ENCODE measurements around the gene URAD. TPM values are rescaled to one million over a fixed set of nuclear protein-coding genes. Genes with fewer than 3 reads are reported as not detected.

URAD gene
- total and polyA plus RNA-seq, 9 donors, result not detected

DNA sequence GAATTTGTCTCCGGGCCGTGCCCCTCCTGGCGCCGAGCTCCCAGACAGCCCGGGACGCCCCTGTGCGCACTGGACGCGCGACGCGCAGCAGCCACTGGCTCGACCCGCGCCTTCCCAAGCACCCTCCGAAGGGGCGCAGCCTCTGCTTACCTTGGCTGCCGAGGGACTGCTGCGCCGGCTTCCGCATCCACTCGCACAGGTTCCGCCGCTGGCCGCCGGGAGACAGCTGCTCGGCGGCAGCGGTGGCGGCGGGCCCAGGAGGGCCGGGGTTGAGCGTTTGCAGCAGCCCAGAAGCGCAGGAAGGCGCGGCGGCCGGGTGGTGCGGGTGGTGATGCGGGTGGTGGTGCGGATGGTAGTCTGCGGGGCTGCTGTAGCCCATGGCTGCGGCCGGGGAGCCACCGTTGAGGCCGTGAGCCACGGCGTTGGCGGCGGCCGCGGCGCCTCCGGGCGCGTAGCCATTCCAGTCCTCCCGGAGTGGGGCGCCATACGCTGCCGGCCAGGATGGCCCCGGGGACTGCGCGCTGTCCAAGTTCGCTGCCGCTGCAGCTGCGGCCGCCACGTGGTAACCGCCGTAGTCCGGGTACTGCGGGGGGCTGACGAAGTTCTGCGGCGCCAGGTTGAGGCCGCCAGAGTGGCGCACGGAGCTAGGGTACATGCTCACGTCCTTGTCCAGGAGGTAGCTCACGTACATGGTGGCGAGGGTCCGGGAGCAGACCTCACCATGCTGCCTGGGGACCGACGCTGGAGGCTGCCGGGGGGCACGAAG is 20.0 kb downstream of the URAD start:
- Histone ChIP-seq H3K36me3 (no peaks in the 10 kb centered on the region), H3K4me1 (ENCODE audit: insufficient read depth) (no peaks in the 10 kb centered on the region), H3K27me3 (no peaks in the 10 kb centered on the region), H3K27ac (no peak overlapping the region), H3K4me3 (peak overlapping the region; percentile 34), H3K9me3 (no peaks in the 10 kb centered on the region)
- no peak for DNase-seq
- WGBS, 3 donors, result 0 to 1% (median 1%) methylated on average over 42 to 86 of the region's 86 CpGs
- no peak for TF ChIP-seq EP300 (IDR thresholded peaks at IDR 0.05)
- intact Hi-C loops (cut with DNase I), result no loop called here

DNA sequence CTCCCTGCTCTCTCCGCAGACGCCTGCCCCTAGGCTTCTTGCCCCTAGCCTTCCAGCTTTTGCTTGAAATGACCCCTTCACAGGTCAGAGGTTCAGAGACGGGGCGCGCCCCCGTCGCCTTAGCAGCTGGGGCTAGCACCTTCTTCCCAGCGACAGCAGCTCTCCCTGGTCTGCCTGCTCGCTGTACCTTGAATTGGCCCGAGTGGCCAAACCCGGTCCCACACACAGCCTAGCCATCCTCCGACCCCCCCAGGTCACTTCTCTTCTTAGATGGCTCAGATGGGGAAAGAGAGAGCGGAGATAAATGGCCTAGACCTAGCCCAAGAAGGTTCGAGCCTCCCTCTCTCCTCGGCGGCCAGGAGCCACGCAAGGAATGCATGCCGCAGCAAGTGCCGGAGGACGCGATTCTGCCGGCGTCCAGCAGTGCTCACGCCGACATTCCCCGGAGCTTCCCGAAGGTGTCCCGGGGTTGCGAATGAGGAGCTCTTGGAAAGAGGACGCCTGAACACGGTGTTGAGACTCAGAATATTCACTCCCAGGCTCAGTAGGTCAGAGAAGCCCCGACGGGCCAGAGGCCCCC is 20.7 kb downstream of the URAD start:
- Histone ChIP-seq H3K27me3 (no peaks in the 10 kb centered on the region), H3K27ac (no peak overlapping the region), H3K9me3 (no peaks in the 10 kb centered on the region), H3K4me3 (peak overlapping the region; percentile 34), H3K36me3 (no peaks in the 10 kb centered on the region), H3K4me1 (ENCODE audit: insufficient read depth) (no peaks in the 10 kb centered on the region)
- no peak for DNase-seq
- TF ChIP-seq EP300 (IDR thresholded peaks at IDR 0.05), result no peak
- TF ChIP-seq POLR2A (IDR thresholded peaks at IDR 0.05), result no peak
- TF ChIP-seq CTCF (IDR thresholded peaks at IDR 0.05), result no peak
- intact Hi-C loops (cut with DNase I), result no loop called here
- 1 to 2% (median 1%) methylated on average over 29 to 33 of the region's 33 CpGs for WGBS, 3 donors

DNA sequence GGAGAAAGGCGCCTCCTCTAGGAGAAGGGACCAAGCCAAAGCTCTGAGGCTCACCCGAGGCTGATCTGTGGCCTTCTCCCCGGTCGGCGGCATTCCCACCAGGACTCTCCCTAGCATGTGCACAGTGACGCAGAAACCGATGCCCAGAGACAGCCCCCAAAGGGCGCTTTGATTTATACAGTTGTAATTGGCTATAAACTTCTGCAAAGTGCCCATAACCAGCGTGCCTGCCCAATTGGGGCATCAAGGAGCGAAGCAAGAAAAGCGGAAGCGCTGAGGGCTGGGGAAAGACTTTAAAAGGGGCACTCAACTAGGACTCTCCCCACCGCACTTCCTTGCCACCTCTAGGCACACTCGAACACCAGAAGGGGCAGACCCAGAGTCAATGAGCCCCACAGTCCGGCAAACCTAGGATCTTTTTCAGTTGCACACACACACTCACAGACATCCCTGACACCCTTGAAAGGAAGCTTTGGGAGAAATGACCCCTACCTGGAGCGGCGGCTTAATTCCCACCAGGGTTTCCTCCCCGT is 21.2 kb downstream of the URAD start:
- Histone ChIP-seq H3K4me3 (peak overlapping the region; percentile 34), H3K9me3 (no peaks in the 10 kb centered on the region), H3K27ac (no peak overlapping the region), H3K27me3 (no peaks in the 10 kb centered on the region), H3K4me1 (ENCODE audit: insufficient read depth) (no peaks in the 10 kb centered on the region), H3K36me3 (no peaks in the 10 kb centered on the region)
- TF ChIP-seq POLR2A (IDR thresholded peaks at IDR 0.05) (no peak), CTCF (IDR thresholded peaks at IDR 0.05) (no peak), EP300 (IDR thresholded peaks at IDR 0.05) (no peak)
- WGBS, 3 donors, result 3 to 4% (median 3%) methylated on average over 18 of the region's 18 CpGs
- intact Hi-C loops (cut with DNase I), result no loop called here
- no peak for DNase-seq

GRCh38 chr13:27966641-27967202 is 21.8 kb downstream of the URAD start:
- WGBS, 3 donors, result 2% methylated on average over 32 to 38 of the region's 38 CpGs
- no peaks in the 10 kb centered on the region for H3K36me3 ChIP-seq
- no peak overlapping the region for H3K27ac ChIP-seq
- intact Hi-C loops (cut with DNase I), result no loop called here
- H3K4me3 ChIP-seq, result peak overlapping the region; percentile 16
- H3K4me1 ChIP-seq (ENCODE audit: insufficient read depth), result no peaks in the 10 kb centered on the region
- no peaks in the 10 kb centered on the region for H3K27me3 ChIP-seq
- H3K9me3 ChIP-seq, result no peaks in the 10 kb centered on the region
- TF ChIP-seq POLR2A (IDR thresholded peaks at IDR 0.05), result no peak
- no peak for TF ChIP-seq CTCF (IDR thresholded peaks at IDR 0.05)
- no peak for DNase-seq

Measured in ovary (tissue), 9 donors.